KMS-11 (cell line): Measurements from ENCODE around the gene SPAM1.

Experiments
- H2AFZ ChIP-seq: fragments of 200-600 bp; sonication (generic); 2 replicates; pipeline ENCODE4 v1.6.1; 2016; ENCODE audit warnings: antibody characterized with exemption, mixed run types, low read depth
- H3K27ac ChIP-seq: fragments of 200-600 bp; sonication (generic); 2 replicates; pipeline ENCODE4 v1.6.1; 2016; ENCODE audit warnings: mild to moderate bottlenecking, mixed run types
- H3K27me3 ChIP-seq: fragments of 200-600 bp; sonication (generic); 2 replicates; pipeline ENCODE4 v1.6.1; 2017; ENCODE audit warnings: mild to moderate bottlenecking, low read depth, mixed run types, moderate library complexity; ENCODE audit not compliant: insufficient read depth
- H3K36me3 ChIP-seq: fragments of 200-600 bp; sonication (generic); 2 replicates; pipeline ENCODE4 v1.6.1; 2017; ENCODE audit warnings: mild to moderate bottlenecking, mixed run types; ENCODE audit not compliant: insufficient read depth
- H3K4me1 ChIP-seq: fragments of 200-600 bp; sonication (generic); 2 replicates; pipeline ENCODE4 v1.6.1; 2016; ENCODE audit warnings: mild to moderate bottlenecking, low read depth, mixed run types; ENCODE audit not compliant: poor library complexity, severe bottlenecking
- H3K4me2 ChIP-seq: fragments of 200-600 bp; sonication (generic); 2 replicates; pipeline ENCODE4 v1.7.0; 2016; ENCODE audit warnings: mild to moderate bottlenecking, mixed run types
- H3K4me3 ChIP-seq: fragments of 200-600 bp; sonication (generic); IDR thresholded peaks from 2 replicates; pipeline ENCODE4 v1.6.1; 2017; ENCODE audit warnings: low read depth, low read length, mixed read lengths; ENCODE audit not compliant: insufficient read depth
- H3K79me2 ChIP-seq: fragments of 200-600 bp; sonication (generic); 2 replicates; pipeline ENCODE4 v1.6.1; 2016; ENCODE audit warnings: low read depth, mixed run types; ENCODE audit not compliant: insufficient read depth
- H3K9ac ChIP-seq: fragments of 200-600 bp; sonication (generic); 2 replicates; pipeline ENCODE4 v1.6.1; 2016; ENCODE audit warnings: mild to moderate bottlenecking, mixed run types
- H4K20me1 ChIP-seq: fragments of 200-600 bp; sonication (generic); 2 replicates; pipeline ENCODE4 v1.6.1; 2016; ENCODE audit warnings: mild to moderate bottlenecking, mixed run types; ENCODE audit not compliant: insufficient read depth
- TF ChIP-seq, protein P1 (sequence below): fragments of 200-600 bp; sonication (generic); conservative IDR thresholded peaks from 2 replicates; pipeline ENCODE4 v1.6.1; 2017; ENCODE audit warnings: low read depth, mild to moderate bottlenecking, antibody characterized with exemption, low read length, moderate library complexity, mixed read lengths

The SPAM1 gene

DNA sequence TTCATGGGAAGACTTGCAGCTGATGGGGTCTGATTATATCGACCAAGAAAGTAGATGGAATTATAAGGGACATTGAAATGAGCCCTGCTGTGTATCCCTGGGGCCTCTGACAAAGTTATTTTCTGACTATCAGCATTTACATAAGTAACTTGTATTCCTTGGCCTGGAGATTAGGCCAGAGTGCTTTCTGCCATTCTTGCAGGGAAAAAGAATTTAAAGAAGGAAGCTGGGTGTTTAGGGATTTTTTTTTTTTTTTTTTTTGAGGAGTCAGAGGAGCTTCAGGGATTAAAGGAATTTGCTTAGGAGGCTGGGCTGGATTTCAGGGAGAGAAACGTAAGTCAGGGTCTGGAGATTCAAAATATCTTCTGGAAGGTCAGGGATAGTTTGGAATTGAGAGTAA lies 4.6 kb downstream of the SPAM1 start:
- no peak overlapping the region for H3K4me3 ChIP-seq
- H3K36me3 ChIP-seq = no peaks in the 10 kb centered on the region
- H3K27ac ChIP-seq = no peak overlapping the region
- H3K4me1 ChIP-seq = no peaks in the 10 kb centered on the region
- H3K9ac ChIP-seq = no peak overlapping the region
- H3K27me3 ChIP-seq = no peaks in the 10 kb centered on the region
- no peaks in the 10 kb centered on the region for H3K79me2 ChIP-seq
- H2AFZ ChIP-seq = no peak overlapping the region
- TF ChIP-seq, protein P1, sequence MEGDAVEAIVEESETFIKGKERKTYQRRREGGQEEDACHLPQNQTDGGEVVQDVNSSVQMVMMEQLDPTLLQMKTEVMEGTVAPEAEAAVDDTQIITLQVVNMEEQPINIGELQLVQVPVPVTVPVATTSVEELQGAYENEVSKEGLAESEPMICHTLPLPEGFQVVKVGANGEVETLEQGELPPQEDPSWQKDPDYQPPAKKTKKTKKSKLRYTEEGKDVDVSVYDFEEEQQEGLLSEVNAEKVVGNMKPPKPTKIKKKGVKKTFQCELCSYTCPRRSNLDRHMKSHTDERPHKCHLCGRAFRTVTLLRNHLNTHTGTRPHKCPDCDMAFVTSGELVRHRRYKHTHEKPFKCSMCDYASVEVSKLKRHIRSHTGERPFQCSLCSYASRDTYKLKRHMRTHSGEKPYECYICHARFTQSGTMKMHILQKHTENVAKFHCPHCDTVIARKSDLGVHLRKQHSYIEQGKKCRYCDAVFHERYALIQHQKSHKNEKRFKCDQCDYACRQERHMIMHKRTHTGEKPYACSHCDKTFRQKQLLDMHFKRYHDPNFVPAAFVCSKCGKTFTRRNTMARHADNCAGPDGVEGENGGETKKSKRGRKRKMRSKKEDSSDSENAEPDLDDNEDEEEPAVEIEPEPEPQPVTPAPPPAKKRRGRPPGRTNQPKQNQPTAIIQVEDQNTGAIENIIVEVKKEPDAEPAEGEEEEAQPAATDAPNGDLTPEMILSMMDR = no peak
- no peak overlapping the region for H3K4me2 ChIP-seq
- no peaks in the 10 kb centered on the region for H4K20me1 ChIP-seq

DNA sequence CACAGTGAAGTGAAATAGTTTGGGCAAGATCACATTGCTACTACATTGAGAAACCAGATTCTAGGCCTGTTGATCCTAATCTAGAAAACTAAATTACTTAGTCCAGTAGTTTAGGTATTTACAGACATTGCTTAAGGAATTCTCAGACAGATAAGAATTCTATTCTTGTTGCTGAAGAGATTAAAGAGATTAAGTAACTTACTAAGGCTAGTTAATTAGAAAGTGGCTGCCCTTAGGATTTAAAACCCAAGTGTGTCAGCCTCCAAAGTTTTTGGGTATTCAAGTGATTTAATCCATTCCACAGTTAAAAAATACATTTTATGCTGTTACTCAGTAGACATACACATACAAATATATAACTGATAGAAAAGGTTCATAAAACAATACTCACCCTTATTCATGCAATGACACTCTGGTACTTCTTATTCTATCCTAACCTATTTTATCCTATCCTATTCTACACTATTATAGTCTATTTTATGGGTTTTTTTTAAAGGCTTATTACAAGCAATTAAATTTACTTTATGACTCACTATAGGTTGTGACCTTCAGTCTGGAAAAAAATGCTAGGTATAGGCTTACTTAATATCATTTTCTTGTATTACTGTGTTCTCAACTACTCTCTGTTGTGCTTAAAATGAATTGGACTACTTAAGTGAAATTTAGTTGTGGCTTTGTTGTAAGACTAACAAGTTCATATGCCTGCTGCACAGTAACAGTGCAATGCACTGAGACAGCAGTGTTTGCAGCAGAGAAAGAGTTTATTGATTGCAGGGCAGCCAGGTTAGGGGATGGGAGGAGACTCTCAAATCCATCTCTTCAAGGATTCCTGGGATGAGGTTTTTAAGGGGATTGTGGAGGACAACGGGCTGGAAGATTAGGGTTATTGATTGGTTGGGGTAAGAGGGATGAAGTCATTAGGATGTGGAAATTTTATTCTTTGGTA lies 10.7 kb downstream of the SPAM1 start:
- Histone ChIP-seq H3K4me1 (no peaks in the 10 kb centered on the region), H3K4me3 (no peak overlapping the region), H3K27ac (no peak overlapping the region), H4K20me1 (no peaks in the 10 kb centered on the region), H2AFZ (no peak overlapping the region), H3K79me2 (no peaks in the 10 kb centered on the region), H3K4me2 (no peak overlapping the region), H3K36me3 (no peaks in the 10 kb centered on the region), H3K9ac (no peak overlapping the region), H3K27me3 (no peaks in the 10 kb centered on the region)
- TF ChIP-seq, protein P1 = no peak

DNA sequence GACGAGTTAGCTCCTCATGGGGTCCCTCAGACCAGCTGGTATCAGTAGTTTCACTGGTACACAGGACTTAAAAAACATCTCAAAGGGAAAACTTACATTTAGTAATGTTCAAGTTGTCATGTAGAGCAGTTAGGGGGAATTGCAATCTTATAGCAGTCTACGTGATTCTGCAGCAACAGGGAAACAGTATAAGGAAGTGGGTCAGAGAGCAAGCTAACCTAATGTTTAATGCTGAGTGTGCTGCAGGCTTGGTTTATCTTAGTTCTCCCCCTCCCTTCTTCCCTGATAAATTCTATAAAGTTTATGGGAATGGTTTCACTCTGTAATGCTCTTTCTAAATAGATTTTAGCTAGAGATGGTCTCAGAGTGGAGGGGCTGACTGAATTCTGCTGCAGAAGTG lies 11.3 kb downstream of the SPAM1 start:
- Histone ChIP-seq H3K27me3 (no peaks in the 10 kb centered on the region), H3K79me2 (no peaks in the 10 kb centered on the region), H3K4me3 (no peak overlapping the region), H3K4me2 (no peak overlapping the region), H3K27ac (no peak overlapping the region), H4K20me1 (no peaks in the 10 kb centered on the region), H3K9ac (no peak overlapping the region), H2AFZ (no peak overlapping the region), H3K4me1 (no peaks in the 10 kb centered on the region), H3K36me3 (no peaks in the 10 kb centered on the region)
- TF ChIP-seq, protein P1 = no peak

DNA sequence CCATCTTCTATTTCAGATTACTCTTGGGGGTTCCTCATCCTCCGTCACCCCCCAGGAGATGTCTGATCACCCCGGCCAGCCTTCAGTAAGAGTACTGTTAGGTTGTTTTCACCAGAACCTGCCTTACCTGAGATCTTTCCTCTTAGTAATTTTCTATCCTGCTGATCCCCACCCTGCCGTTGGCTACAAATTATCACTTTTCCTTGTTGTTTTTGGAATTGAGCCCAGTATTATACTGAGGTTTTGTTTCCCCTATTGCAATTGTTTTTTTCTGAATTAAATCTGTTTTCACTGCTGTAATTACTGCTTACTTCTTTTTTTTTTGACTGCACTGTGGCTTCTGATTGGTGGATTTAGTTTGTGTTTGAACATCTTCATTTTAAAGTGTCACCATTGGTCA lies 14.7 kb downstream of the SPAM1 start:
- Histone ChIP-seq H3K4me2 (no peak overlapping the region), H3K27me3 (no peaks in the 10 kb centered on the region), H3K4me3 (no peak overlapping the region), H4K20me1 (no peaks in the 10 kb centered on the region), H3K27ac (no peak overlapping the region), H3K9ac (no peak overlapping the region), H3K4me1 (no peaks in the 10 kb centered on the region), H3K79me2 (no peaks in the 10 kb centered on the region), H2AFZ (no peak overlapping the region), H3K36me3 (no peaks in the 10 kb centered on the region)
- TF ChIP-seq, protein P1 = no peak
